NCI-H2029 treated with DMSO at 0.1 percent for 48 hours (cell line): ENCODE data around the gene C13orf46.

Experiments
- DNase-seq: peaks from one replicate; lab custom pipeline; 2025; lab: John Stamatoyannopoulos, UW

C13orf46 gene

GRCh38 chr13:113970810-113971470, 2.9 kb downstream of the C13orf46 start:
- DNase-seq, result peak; percentile 11

GRCh38 chr13:113969973-113970611, 3.8 kb downstream of the C13orf46 start:
- DNase-seq, result peak; percentile 30

- DNase-seq, result no peak
Measured at GRCh38 chr13:113969311-113969972, 4.4 kb downstream of the C13orf46 start.

- DNase-seq, result no peak
Measured at GRCh38 chr13:113968463-113969310, 5.2 kb downstream of the C13orf46 start.

- DNase-seq, result no peak
Measured at GRCh38 chr13:113967729-113968462, 6.0 kb downstream of the C13orf46 start.

- no peak for DNase-seq
Measured at GRCh38 chr13:113967206-113967720, 6.6 kb downstream of the C13orf46 start.

GRCh38 chr13:113965968-113966884, 7.7 kb downstream of the C13orf46 start:
- DNase-seq, result no peak

GRCh38 chr13:113965383-113965874, 8.4 kb downstream of the C13orf46 start:
- no peak for DNase-seq

- no peak for DNase-seq
Measured at GRCh38 chr13:113964251-113964995, 9.5 kb downstream of the C13orf46 start.

GRCh38 chr13:113963376-113963775, 10.5 kb downstream of the C13orf46 start:
- no peak for DNase-seq

- no peak for DNase-seq
Measured at GRCh38 chr13:113962975-113963374, 10.9 kb downstream of the C13orf46 start.

- DNase-seq, result no peak
Measured at GRCh38 chr13:113962386-113962785, 11.5 kb downstream of the C13orf46 start.

- no peak for DNase-seq
Measured at GRCh38 chr13:113960276-113960948, 13.5 kb downstream of the C13orf46 start.

GRCh38 chr13:113959198-113959597, 14.7 kb downstream of the C13orf46 start:
- DNase-seq, result no peak

GRCh38 chr13:113958373-113958772, 15.5 kb downstream of the C13orf46 start:
- DNase-seq, result no peak

- no peak for DNase-seq
Measured at GRCh38 chr13:113956571-113956970, 17.3 kb downstream of the C13orf46 start.

- DNase-seq, result no peak
Measured at GRCh38 chr13:113955691-113956090, 18.2 kb downstream of the C13orf46 start.

GRCh38 chr13:113955235-113955634, 18.6 kb downstream of the C13orf46 start:
- DNase-seq, result no peak
